SH-SY5Y (cell line): ENCODE results near the gene TRIM2.

ENCODE experiments used
- GATA2 ChIP-seq: IDR thresholded peaks from 2 replicates; pipeline ENCODE4 v1.6.1; 2011; ENCODE audit warnings: mild to moderate bottlenecking, low read depth, low read length
- GATA3 ChIP-seq: IDR thresholded peaks from 2 replicates; pipeline ENCODE4 v1.6.1; 2011; ENCODE audit warnings: low read depth, mild to moderate bottlenecking, low read length, moderate library complexity

- TF ChIP-seq GATA2 (no peak), GATA3 (no peak)
These were observed 43.4 kb upstream of the TRIM2 start for GRCh38 chr4:153160821-153161220.
